OCI-LY1 (cell line): ENCODE measurements around the gene CXCR6.

Experiments
- H2AFZ ChIP-seq: fragments of 200-600 bp; sonication (generic), shearing (Covaris generic); 2 replicates; pipeline ENCODE4 v1.6.0; 2014; ENCODE audit warnings: antibody characterized with exemption, mild to moderate bottlenecking, low read length
- H3F3A ChIP-seq: fragments of 200-600 bp; sonication (generic), shearing (Covaris generic); 2 replicates; pipeline ENCODE4 v1.6.0; 2014; ENCODE audit warnings: mild to moderate bottlenecking, antibody characterized with exemption, low read length, moderate library complexity; ENCODE audit not compliant: insufficient read depth
- H3K27ac ChIP-seq: fragments of 200-600 bp; sonication (generic); 2 replicates; pipeline ENCODE4 v1.5.1; 2014; ENCODE audit warnings: low read length, mixed run types, mild to moderate bottlenecking, low read depth; ENCODE audit not compliant: poor library complexity, severe bottlenecking
- H3K27me3 ChIP-seq: fragments of 200-600 bp; sonication (generic); 2 replicates; pipeline ENCODE4 v1.6.0; 2014; ENCODE audit warnings: antibody characterized with exemption, mild to moderate bottlenecking, low read length, moderate library complexity; ENCODE audit not compliant: insufficient read depth
- H3K36me3 ChIP-seq: fragments of 200-600 bp; sonication (generic); 2 replicates; pipeline ENCODE4 v1.6.1; 2014; ENCODE audit warnings: mild to moderate bottlenecking, antibody characterized with exemption, low read length, moderate library complexity, mixed read lengths; ENCODE audit not compliant: insufficient read depth
- H3K4me1 ChIP-seq: fragments of 200-600 bp; sonication (generic); 2 replicates; pipeline ENCODE4 v1.5.1; 2014; ENCODE audit warnings: mild to moderate bottlenecking, low read length, moderate library complexity; ENCODE audit not compliant: insufficient read depth, severe bottlenecking
- H3K4me2 ChIP-seq: fragments of 200-600 bp; sonication (generic), shearing (Covaris generic); 2 replicates; pipeline ENCODE4 v1.6.1; 2014; ENCODE audit warnings: low read length
- H3K4me3 ChIP-seq: fragments of 200-600 bp; sonication (generic); 2 replicates; pipeline ENCODE4 v1.5.1; 2014; ENCODE audit warnings: low read length, low read depth, mild to moderate bottlenecking, mixed read lengths; ENCODE audit not compliant: poor library complexity, severe bottlenecking
- H3K79me2 ChIP-seq: fragments of 200-600 bp; shearing (Covaris generic); 2 replicates; pipeline ENCODE4 v1.6.1; 2016; ENCODE audit warnings: mixed run types, low read length, mixed read lengths; ENCODE audit not compliant: insufficient read depth
- H3K9ac ChIP-seq: fragments of 200-600 bp; sonication (generic), shearing (Covaris generic); 2 replicates; pipeline ENCODE4 v1.6.1; 2014; ENCODE audit warnings: mild to moderate bottlenecking, low read length, mixed read lengths
- H3K9me2 ChIP-seq: fragments of 200-600 bp; sonication (generic), shearing (Covaris generic); 2 replicates; pipeline ENCODE4 v1.6.1; 2014; ENCODE audit warnings: low read depth, mild to moderate bottlenecking, low read length, mixed read lengths
- H3K9me3 ChIP-seq: fragments of 200-600 bp; shearing (Covaris generic); 2 replicates; pipeline ENCODE4 v1.6.1; 2014; ENCODE audit warnings: low read length, mixed read lengths
- H4K20me1 ChIP-seq: fragments of 200-600 bp; sonication (generic), shearing (Covaris generic); 2 replicates; pipeline ENCODE4 v1.6.0; 2016; ENCODE audit warnings: mild to moderate bottlenecking, low read length; ENCODE audit not compliant: insufficient read depth
- CTCF ChIP-seq: fragments of 200-600 bp; sonication (generic), shearing (Covaris generic); IDR thresholded peaks from 2 replicates; pipeline ENCODE4 v1.5.1; 2017; ENCODE audit warnings: mild to moderate bottlenecking, antibody characterized with exemption, low read length, moderate library complexity, mixed read lengths
- EZH2 ChIP-seq: fragments of 200-600 bp; sonication (generic), shearing (Covaris generic); IDR thresholded peaks from 2 replicates; pipeline ENCODE4 v1.8.0; 2017; ENCODE audit warnings: borderline replicate concordance, mixed run types, mild to moderate bottlenecking, antibody characterized with exemption, low read length, moderate library complexity, mixed read lengths

The CXCR6 gene

DNA sequence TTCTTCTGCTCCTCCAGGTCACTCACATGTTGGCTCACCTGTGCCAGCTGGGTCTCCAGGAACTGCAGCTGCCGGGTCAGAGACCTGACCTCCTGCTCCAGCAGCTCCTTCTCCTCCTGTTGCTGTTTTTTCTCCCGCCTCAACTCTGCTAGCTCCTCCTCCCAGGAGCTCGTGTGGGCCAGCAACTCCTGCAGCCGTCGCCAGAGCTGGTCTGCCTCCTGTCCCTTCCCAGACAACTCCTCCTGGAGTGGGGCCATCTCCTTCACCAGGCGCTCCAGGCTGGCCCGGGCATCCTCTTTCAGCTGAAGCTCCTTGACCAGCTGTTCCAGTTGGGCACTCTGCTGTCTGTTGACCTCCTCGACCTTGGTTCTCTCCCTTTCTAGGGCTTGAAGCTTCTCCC is 24.5 kb downstream of the CXCR6 start:
- Histone ChIP-seq H3K79me2 (no peaks in the 10 kb centered on the region), H4K20me1 (no peaks in the 10 kb centered on the region), H2AFZ (no peak overlapping the region), H3K9ac (no peak overlapping the region), H3K36me3 (peaks cover 94% of the 10 kb centered on the region), H3K27ac (no peak overlapping the region), H3K4me3 (no peak overlapping the region), H3K27me3 (no peaks in the 10 kb centered on the region), H3K4me1 (peaks cover 7% of the 10 kb centered on the region), H3K9me3 (no peaks in the 10 kb centered on the region), H3K9me2 (no peaks in the 10 kb centered on the region), H3F3A (no peaks in the 10 kb centered on the region), H3K4me2 (no peak overlapping the region)
- TF ChIP-seq EZH2, result no peak
- no peak for TF ChIP-seq CTCF

GRCh38 chr3:45968149-45968548 is 24.9 kb downstream of the CXCR6 start:
- no peaks in the 10 kb centered on the region for H3F3A ChIP-seq
- H2AFZ ChIP-seq, result no peak overlapping the region
- H4K20me1 ChIP-seq, result no peaks in the 10 kb centered on the region
- H3K9me2 ChIP-seq, result no peaks in the 10 kb centered on the region
- no peak overlapping the region for H3K27ac ChIP-seq
- no peak overlapping the region for H3K4me3 ChIP-seq
- peaks cover 9% of the 10 kb centered on the region for H3K4me1 ChIP-seq
- no peak overlapping the region for H3K9ac ChIP-seq
- no peaks in the 10 kb centered on the region for H3K79me2 ChIP-seq
- TF ChIP-seq CTCF, result no peak
- no peak for TF ChIP-seq EZH2
- no peaks in the 10 kb centered on the region for H3K27me3 ChIP-seq
- no peaks in the 10 kb centered on the region for H3K9me3 ChIP-seq
- no peak overlapping the region for H3K4me2 ChIP-seq
- H3K36me3 ChIP-seq, result peaks cover 94% of the 10 kb centered on the region

GRCh38 chr3:45968706-45969105 is 25.4 kb downstream of the CXCR6 start:
- Histone ChIP-seq H3K79me2 (no peaks in the 10 kb centered on the region), H4K20me1 (no peaks in the 10 kb centered on the region), H3K9me2 (no peaks in the 10 kb centered on the region), H3K4me3 (no peak overlapping the region), H3K9ac (no peak overlapping the region), H2AFZ (no peak overlapping the region), H3K4me1 (peaks cover 9% of the 10 kb centered on the region), H3F3A (no peaks in the 10 kb centered on the region), H3K27ac (no peak overlapping the region), H3K27me3 (no peaks in the 10 kb centered on the region), H3K36me3 (peaks cover 94% of the 10 kb centered on the region), H3K4me2 (no peak overlapping the region), H3K9me3 (no peaks in the 10 kb centered on the region)
- TF ChIP-seq EZH2, result no peak
- TF ChIP-seq CTCF, result no peak
